HEK293 (cell line): ENCODE data around the gene UGT2B10.

Experiments used
- PRDM10 ChIP-seq: fragments of 450-650 bp; formaldehyde crosslinking; IDR thresholded peaks from 2 replicates; pipeline ENCODE4 v1.5.1; 2016; ENCODE audit warnings: missing biosample characterization, missing genetic modification characterization
- ZBTB44 ChIP-seq: fragments of 450-650 bp; IDR thresholded peaks from 2 replicates; pipeline ENCODE4 v1.5.1; 2018; ENCODE audit warnings: missing biosample characterization, mild to moderate bottlenecking, missing genetic modification characterization
- ZEB2 ChIP-seq: fragments of 450-650 bp; formaldehyde crosslinking; IDR thresholded peaks from 2 replicates; pipeline ENCODE4 v1.5.1; 2016; ENCODE audit warnings: missing biosample characterization, missing genetic modification characterization

GRCh38 chr4:68780232-68780631 is 35.6 kb upstream of the UGT2B10 start:
- TF ChIP-seq ZBTB44 (tag by site-specific recombination) (no peak), ZEB2 (tag by site-specific recombination) (no peak), PRDM10 (tag by site-specific recombination) (no peak)
